Keratinocyte (primary cell): ENCODE data around the gene GSTM1.
"Not testable (repeated sequence)": the region's sequence is repeated elsewhere in the genome, so short reads cannot be mapped to it uniquely, and the experiment has no call there.

Experiments used
- CTCF ChIP-seq, 3 experiments: IDR thresholded peaks in 1 of 3; conservative IDR thresholded peaks in 1 of 3; optimal IDR thresholded peaks in 1 of 3; 2 replicates in 2 of 3; 3 replicates in 1 of 3; pipeline versions ENCODE3 to v1.5.1; 2011; ENCODE audit warnings: low read length in 3 of 3, mild to moderate bottlenecking in 3 of 3, moderate library complexity in 2 of 3, control low read depth in 1 of 3, inconsistent platforms in 1 of 3; ENCODE audit not compliant: insufficient read depth in 2 of 3; ENCODE audit errors: extremely low read depth in 1 of 3
- EZH2 ChIP-seq: IDR thresholded peaks from one replicate; pipeline ENCODE4 v1.6.1; 2012; ENCODE audit warnings: inconsistent platforms, mild to moderate bottlenecking, low read length, moderate library complexity

GRCh38 chr1:109669949-109670302 is 17.7 kb upstream of the GSTM1 start:
- not testable (repeated sequence) for TF ChIP-seq CTCF (optimal IDR thresholded peaks at IDR 0.05 in 1 of 3, IDR thresholded peaks at IDR 0.05 in 1 of 3, conservative IDR thresholded peaks at IDR 0.05 in 1 of 3; ENCODE audit: extremely low read depth in 1 of 3, insufficient read depth in 2 of 3, low read length in 3 of 3); EZH2
